ENCODE measurements around the gene FIGNL2. TPM values are rescaled to one million over a fixed set of nuclear protein-coding genes. Genes with fewer than 3 reads are reported as not detected.

FIGNL2 gene
- total RNA-seq, 1 experiment from 2014 or later: 0.27 TPM

DNA sequence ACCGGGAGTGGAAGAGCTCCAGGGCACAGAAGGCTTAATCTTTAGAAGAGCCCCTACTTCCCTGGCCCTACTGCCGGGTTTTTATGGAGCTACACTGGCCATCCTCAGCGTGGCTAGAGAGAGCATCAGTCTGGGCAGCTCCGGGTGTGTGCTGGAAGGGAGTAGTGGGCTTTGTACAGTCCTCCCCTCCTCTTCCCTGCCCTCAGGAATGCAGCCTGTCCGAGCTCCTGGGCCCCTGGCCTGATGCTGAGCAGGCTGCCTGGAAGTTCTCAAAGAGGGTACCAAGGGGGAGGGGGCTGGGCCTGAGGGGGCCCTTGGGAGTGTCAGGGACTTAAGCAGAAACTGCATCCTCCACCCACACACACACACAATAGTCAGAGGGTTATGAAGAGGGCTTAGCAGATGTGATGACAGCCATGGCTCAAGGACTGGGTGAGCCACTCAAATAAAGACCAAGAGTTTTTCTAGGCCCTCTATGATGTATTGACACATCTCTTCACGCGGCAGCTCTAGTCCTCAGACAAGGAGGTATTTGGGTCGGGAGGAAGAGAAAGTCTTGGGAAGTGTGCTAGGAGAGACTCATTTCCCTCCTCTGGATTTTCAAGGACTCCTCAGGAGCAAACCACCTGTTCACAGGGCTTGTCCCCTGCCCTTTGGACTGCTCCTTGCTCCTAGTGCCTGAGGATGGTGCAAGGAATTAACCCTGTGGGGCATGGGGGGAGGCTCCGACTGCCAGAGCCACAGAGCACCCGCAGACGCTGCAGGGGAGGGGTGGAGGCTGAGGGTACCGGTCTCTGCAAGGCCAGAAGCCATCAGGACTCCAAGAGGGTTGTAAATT lies 16.5 kb upstream of the FIGNL2 start:
- DNase-seq (ENCODE audit: low read depth, low spot score): no peak
- H3K27ac ChIP-seq (ENCODE audit: low read depth, low read length): no peak overlapping the region
- BruUV-seq (replicated peaks): no TSS peak
- no peaks in the 10 kb centered on the region for H3K27me3 ChIP-seq (ENCODE audit: insufficient read depth, low read length)
- H3K9me2 ChIP-seq (ENCODE audit: insufficient read depth): no peaks in the 10 kb centered on the region
- intact Hi-C loops (cut with micrococcal nuclease): no loop called here
- ChIA-PET CTCF (no interaction called here), RAD21 (ENCODE audit: low non-redundant PET in 1 of 2, low total read pairs in 2 of 2, uncharacterized antibody in 2 of 2, unreplicated experiment in 2 of 2) (no interaction called here), POLR2A (no interaction called here)
- peaks cover 0 to 6% of the 10 kb centered on the region in 2 experiments; a peak in 1 of 4 replicates for H3K4me1 ChIP-seq (ENCODE audit: control insufficient read depth in 1 of 2, insufficient read depth in 2 of 2, low read length in 2 of 2)
- H3K9ac ChIP-seq (ENCODE audit: low read length): no peak overlapping the region
- no peaks in the 10 kb centered on the region for H4K20me1 ChIP-seq (ENCODE audit: insufficient read depth)
- no peaks in the 10 kb centered on the region for H3K79me2 ChIP-seq (ENCODE audit: insufficient read depth, low read length)
- no peak overlapping the region for H3K4me3 ChIP-seq (replicated peaks in 1 of 2; ENCODE audit: low read depth in 1 of 2, low read length in 2 of 2)
- no peak overlapping the region for H2AFZ ChIP-seq (ENCODE audit: low read depth, low read length, poor library complexity, severe bottlenecking)
- TF ChIP-seq SP1 (IDR thresholded peaks at IDR 0.05; ENCODE audit: low read depth): no peak
- TF ChIP-seq TCF7L2 (IDR thresholded peaks at IDR 0.05; ENCODE audit: borderline replicate concordance, extremely low read depth, insufficient read depth, insufficient read length): no peak
- no peak for TF ChIP-seq RAD21 (IDR thresholded peaks at IDR 0.05; ENCODE audit: low read depth)
- no peak for TF ChIP-seq SRF (IDR thresholded peaks at IDR 0.05; ENCODE audit: low read depth)
- no peak for TF ChIP-seq EGR1 (IDR thresholded peaks at IDR 0.05; ENCODE audit: low read depth)
- no peak for TF ChIP-seq POLR2A (IDR thresholded peaks at IDR 0.05; ENCODE audit: borderline replicate concordance, extremely low read depth, insufficient read depth, insufficient read length)
- no peak for TF ChIP-seq SIN3A (IDR thresholded peaks at IDR 0.05; ENCODE audit: low read depth)
- TF ChIP-seq ZFX (IDR thresholded peaks at IDR 0.05): no peak
- TF ChIP-seq, protein P1, sequence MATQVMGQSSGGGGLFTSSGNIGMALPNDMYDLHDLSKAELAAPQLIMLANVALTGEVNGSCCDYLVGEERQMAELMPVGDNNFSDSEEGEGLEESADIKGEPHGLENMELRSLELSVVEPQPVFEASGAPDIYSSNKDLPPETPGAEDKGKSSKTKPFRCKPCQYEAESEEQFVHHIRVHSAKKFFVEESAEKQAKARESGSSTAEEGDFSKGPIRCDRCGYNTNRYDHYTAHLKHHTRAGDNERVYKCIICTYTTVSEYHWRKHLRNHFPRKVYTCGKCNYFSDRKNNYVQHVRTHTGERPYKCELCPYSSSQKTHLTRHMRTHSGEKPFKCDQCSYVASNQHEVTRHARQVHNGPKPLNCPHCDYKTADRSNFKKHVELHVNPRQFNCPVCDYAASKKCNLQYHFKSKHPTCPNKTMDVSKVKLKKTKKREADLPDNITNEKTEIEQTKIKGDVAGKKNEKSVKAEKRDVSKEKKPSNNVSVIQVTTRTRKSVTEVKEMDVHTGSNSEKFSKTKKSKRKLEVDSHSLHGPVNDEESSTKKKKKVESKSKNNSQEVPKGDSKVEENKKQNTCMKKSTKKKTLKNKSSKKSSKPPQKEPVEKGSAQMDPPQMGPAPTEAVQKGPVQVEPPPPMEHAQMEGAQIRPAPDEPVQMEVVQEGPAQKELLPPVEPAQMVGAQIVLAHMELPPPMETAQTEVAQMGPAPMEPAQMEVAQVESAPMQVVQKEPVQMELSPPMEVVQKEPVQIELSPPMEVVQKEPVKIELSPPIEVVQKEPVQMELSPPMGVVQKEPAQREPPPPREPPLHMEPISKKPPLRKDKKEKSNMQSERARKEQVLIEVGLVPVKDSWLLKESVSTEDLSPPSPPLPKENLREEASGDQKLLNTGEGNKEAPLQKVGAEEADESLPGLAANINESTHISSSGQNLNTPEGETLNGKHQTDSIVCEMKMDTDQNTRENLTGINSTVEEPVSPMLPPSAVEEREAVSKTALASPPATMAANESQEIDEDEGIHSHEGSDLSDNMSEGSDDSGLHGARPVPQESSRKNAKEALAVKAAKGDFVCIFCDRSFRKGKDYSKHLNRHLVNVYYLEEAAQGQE (IDR thresholded peaks at IDR 0.05; ENCODE audit: low read depth): no peak
- TF ChIP-seq, protein P2, sequence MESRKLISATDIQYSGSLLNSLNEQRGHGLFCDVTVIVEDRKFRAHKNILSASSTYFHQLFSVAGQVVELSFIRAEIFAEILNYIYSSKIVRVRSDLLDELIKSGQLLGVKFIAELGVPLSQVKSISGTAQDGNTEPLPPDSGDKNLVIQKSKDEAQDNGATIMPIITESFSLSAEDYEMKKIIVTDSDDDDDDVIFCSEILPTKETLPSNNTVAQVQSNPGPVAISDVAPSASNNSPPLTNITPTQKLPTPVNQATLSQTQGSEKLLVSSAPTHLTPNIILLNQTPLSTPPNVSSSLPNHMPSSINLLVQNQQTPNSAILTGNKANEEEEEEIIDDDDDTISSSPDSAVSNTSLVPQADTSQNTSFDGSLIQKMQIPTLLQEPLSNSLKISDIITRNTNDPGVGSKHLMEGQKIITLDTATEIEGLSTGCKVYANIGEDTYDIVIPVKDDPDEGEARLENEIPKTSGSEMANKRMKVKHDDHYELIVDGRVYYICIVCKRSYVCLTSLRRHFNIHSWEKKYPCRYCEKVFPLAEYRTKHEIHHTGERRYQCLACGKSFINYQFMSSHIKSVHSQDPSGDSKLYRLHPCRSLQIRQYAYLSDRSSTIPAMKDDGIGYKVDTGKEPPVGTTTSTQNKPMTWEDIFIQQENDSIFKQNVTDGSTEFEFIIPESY (IDR thresholded peaks at IDR 0.05; ENCODE audit: extremely low read depth, insufficient replicate concordance, low read length): no peak
- no peak for TF ChIP-seq FOSL1 (IDR thresholded peaks at IDR 0.05; ENCODE audit: low read depth)
- no peak for TF ChIP-seq ELF1 (IDR thresholded peaks at IDR 0.05; ENCODE audit: borderline replicate concordance, low read depth)
- no peak for TF ChIP-seq EZH2phosphoT487 (IDR thresholded peaks at IDR 0.05; ENCODE audit: borderline replicate concordance)
- TF ChIP-seq, protein P3, sequence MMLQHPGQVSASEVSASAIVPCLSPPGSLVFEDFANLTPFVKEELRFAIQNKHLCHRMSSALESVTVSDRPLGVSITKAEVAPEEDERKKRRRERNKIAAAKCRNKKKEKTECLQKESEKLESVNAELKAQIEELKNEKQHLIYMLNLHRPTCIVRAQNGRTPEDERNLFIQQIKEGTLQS (IDR thresholded peaks at IDR 0.05): no peak
- no peak for ATAC-seq
- no peaks in the 10 kb centered on the region for H3K9me3 ChIP-seq (ENCODE audit: control insufficient read depth in 1 of 2, insufficient read depth in 1 of 2, low read depth in 1 of 2, low read length in 2 of 2)
- no peaks in the 10 kb centered on the region for H3K36me3 ChIP-seq (ENCODE audit: control insufficient read depth in 1 of 2, insufficient read depth in 2 of 2, low read length in 2 of 2)
- no peak overlapping the region for H3K4me2 ChIP-seq (ENCODE audit: low read length)
